Trophoblast cell (in vitro differentiated cells and primary cell): Measurements from ENCODE around the gene RNF180.

ENCODE experiments used
- DNase-seq, 2 donors: peaks; one replicate each; pipeline ENCODE4 v3.0.0-alpha.2; 2016
- H2AFZ ChIP-seq: 2 replicates; pipeline ENCODE4 v1.6.1; 2013; ENCODE audit warnings: low read length, moderate library complexity, mild to moderate bottlenecking; ENCODE audit not compliant: insufficient read depth, poor library complexity
- H2AK5ac ChIP-seq: 2 replicates; pipeline ENCODE4 v1.6.1; 2013; ENCODE audit warnings: mild to moderate bottlenecking, low read length
- H2BK120ac ChIP-seq: 2 replicates; pipeline ENCODE4 v1.6.1; 2013; ENCODE audit warnings: low read length, mild to moderate bottlenecking, moderate library complexity; ENCODE audit not compliant: insufficient read depth, poor library complexity
- H2BK12ac ChIP-seq: 2 replicates; pipeline ENCODE4 v1.6.1; 2013; ENCODE audit warnings: mild to moderate bottlenecking, low read length, moderate library complexity
- H2BK5ac ChIP-seq: 2 replicates; pipeline ENCODE4 v1.6.1; 2013; ENCODE audit warnings: low read length, low read depth, moderate library complexity, mild to moderate bottlenecking; ENCODE audit not compliant: poor library complexity
- H3K14ac ChIP-seq: 2 replicates; pipeline ENCODE4 v1.6.1; 2013; ENCODE audit warnings: mild to moderate bottlenecking, low read length
- H3K18ac ChIP-seq: 2 replicates; pipeline ENCODE4 v1.6.1; 2013; ENCODE audit warnings: mild to moderate bottlenecking, low read length
- H3K23ac ChIP-seq: 2 replicates; pipeline ENCODE4 v1.6.1; 2013; ENCODE audit warnings: low read length
- H3K27ac ChIP-seq: 2 replicates; pipeline ENCODE4 v1.5.1; 2013; ENCODE audit warnings: low read depth, mild to moderate bottlenecking, inconsistent platforms, low read length, moderate library complexity
- H3K27me3 ChIP-seq: 2 replicates; pipeline ENCODE4 v1.6.1; 2013; ENCODE audit warnings: inconsistent platforms, mild to moderate bottlenecking, low read length, moderate library complexity; ENCODE audit not compliant: insufficient read depth
- H3K36me3 ChIP-seq, 2 experiments: 1 replicate in 1 of 2; 2 replicates in 1 of 2; pipeline ENCODE4 v1.6.1; 2013; ENCODE audit warnings: low read length in 2 of 2, mild to moderate bottlenecking in 2 of 2, moderate library complexity in 1 of 2; ENCODE audit not compliant: insufficient read depth in 2 of 2, control insufficient read depth in 1 of 2
- H3K4ac ChIP-seq: 2 replicates; pipeline ENCODE4 v1.6.1; 2013; ENCODE audit warnings: low read depth, mild to moderate bottlenecking, low read length, moderate library complexity
- H3K4me1 ChIP-seq, 2 experiments: 1 replicate in 1 of 2; 2 replicates in 1 of 2; pipeline ENCODE4 v1.6.1; 2013; ENCODE audit warnings: low read length in 2 of 2, mild to moderate bottlenecking in 2 of 2, moderate library complexity in 1 of 2; ENCODE audit not compliant: insufficient read depth in 2 of 2, control insufficient read depth in 1 of 2
- H3K4me2 ChIP-seq: 2 replicates; pipeline ENCODE4 v1.6.1; 2013; ENCODE audit warnings: inconsistent platforms, mild to moderate bottlenecking, low read length, moderate library complexity
- H3K4me3 ChIP-seq: 2 replicates; pipeline ENCODE4 v1.5.1; 2013; ENCODE audit warnings: mild to moderate bottlenecking, low read depth, low read length, inconsistent platforms
- H3K79me1 ChIP-seq: one replicate; pipeline ENCODE4 v1.6.1; 2013; ENCODE audit warnings: low read length
- H3K79me2 ChIP-seq: 2 replicates; pipeline ENCODE4 v1.6.1; 2013; ENCODE audit warnings: low read length, mild to moderate bottlenecking; ENCODE audit not compliant: control insufficient read depth, insufficient read depth, poor library complexity
- H3K9ac ChIP-seq: 2 replicates; pipeline ENCODE4 v1.6.1; 2013; ENCODE audit warnings: mild to moderate bottlenecking, low read length
- H3K9me3 ChIP-seq: 2 replicates; pipeline ENCODE4 v1.6.1; 2013; ENCODE audit warnings: low read depth, mild to moderate bottlenecking, control low read depth, inconsistent platforms, low read length; ENCODE audit not compliant: insufficient read depth
- H4K12ac ChIP-seq: 2 replicates; pipeline ENCODE4 v1.6.1; 2013; ENCODE audit warnings: low read depth, mild to moderate bottlenecking, low read length, moderate library complexity
- H4K8ac ChIP-seq: 2 replicates; pipeline ENCODE4 v1.6.1; 2013; ENCODE audit warnings: low read depth, mild to moderate bottlenecking, low read length, moderate library complexity
- H4K91ac ChIP-seq: one replicate; pipeline ENCODE4 v1.6.1; 2013; ENCODE audit warnings: low read depth, mild to moderate bottlenecking, low read length, moderate library complexity
- WGBS: extraction: QIAGEN DNeasy Blood & Tissue Kit; methylation state at CpG from one replicate; pipeline ENCODE4 v1.1.7; 2013; ENCODE audit warnings: missing lambda C conversion rate; ENCODE audit not compliant: insufficient read length, insufficient coverage; ENCODE audit errors: extremely low coverage; 5-methylcytosine and 5-hydroxymethylcytosine counted together

Gene RNF180

DNA sequence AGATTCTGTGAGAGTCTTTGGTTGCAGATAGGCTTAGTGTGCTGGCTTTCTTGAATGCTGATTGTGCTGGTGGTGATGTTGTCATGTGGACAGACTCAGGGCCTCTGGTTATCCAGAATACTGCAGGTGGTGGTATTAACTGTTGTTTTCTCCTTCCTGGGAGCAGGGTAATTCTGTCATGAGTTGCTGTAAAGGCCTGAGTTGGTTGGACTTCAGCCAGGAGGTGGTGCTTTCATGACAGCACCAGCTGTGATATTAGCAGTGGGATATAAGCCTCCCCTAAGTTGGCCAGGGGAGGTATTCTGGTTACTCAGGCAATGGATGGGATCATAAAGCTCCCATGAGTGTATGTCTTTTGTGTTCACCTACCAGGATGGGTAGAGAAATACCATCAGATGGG, 16.4 kb upstream of the RNF180 start:
- Histone ChIP-seq H3K4ac (no peak overlapping the region), H3K79me2 (no peaks in the 10 kb centered on the region), H4K12ac (no peak overlapping the region), H3K4me2 (no peak overlapping the region), H3K23ac (no peak overlapping the region), H2AK5ac (no peak overlapping the region), H2AFZ (no peak overlapping the region), H3K4me1 (no peaks in the 10 kb centered on the region), H3K4me3 (no peak overlapping the region), H2BK5ac (no peak overlapping the region), H3K27ac (no peak overlapping the region), H2BK120ac (no peak overlapping the region), H3K79me1 (no peaks in the 10 kb centered on the region), H3K27me3 (no peaks in the 10 kb centered on the region), H4K91ac (no peak overlapping the region), H3K9me3 (peaks cover 3% of the 10 kb centered on the region), H3K36me3 (no peaks in the 10 kb centered on the region), H3K9ac (no peak overlapping the region), H2BK12ac (no peak overlapping the region), H4K8ac (no peak overlapping the region), H3K18ac (no peak overlapping the region), H3K14ac (no peak overlapping the region)
- no peak for DNase-seq

DNA sequence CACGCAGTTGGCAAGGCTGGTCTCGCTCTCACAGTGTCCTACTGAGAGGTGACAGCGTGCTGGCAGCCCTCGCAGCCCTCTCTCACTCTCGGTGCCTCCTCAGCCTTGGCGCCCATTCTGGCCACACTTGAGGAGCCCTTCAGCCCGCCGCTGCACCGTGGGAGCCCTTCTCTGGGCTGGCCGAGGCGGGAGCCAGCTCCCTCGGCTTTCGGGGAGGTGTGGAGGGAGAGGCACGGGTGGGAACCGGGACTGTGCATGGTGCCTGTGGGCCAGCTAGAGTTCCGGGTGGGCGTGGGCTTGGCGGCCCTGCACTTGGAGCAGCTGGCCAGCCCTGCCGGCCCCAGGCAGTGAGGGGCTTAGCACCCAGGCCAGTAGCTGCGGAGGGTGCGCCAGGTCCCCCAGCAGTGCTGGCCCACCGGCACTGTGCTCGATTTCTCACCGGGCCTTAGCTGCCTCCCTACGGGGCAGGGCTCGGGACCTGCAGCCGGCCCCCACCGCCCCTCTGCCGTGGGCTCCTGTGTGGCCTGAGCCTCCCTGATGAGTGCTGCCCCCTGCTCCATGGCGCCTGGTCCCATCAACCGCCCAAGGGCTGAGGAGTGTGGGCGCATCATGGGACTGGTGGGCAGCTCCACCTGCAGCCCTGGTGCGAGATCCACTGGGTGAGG, 15.7 kb upstream of the RNF180 start:
- no peak overlapping the region for H4K12ac ChIP-seq
- no peak overlapping the region for H2BK120ac ChIP-seq
- H3K4ac ChIP-seq, result no peak overlapping the region
- no CpG with 5 or more reads among the region's 33 CpGs for WGBS
- peaks cover 3% of the 10 kb centered on the region for H3K9me3 ChIP-seq
- H3K27me3 ChIP-seq, result no peaks in the 10 kb centered on the region
- no peak overlapping the region for H3K27ac ChIP-seq
- H3K36me3 ChIP-seq, result no peaks in the 10 kb centered on the region
- H2BK5ac ChIP-seq, result no peak overlapping the region
- no peak overlapping the region for H3K23ac ChIP-seq
- H3K14ac ChIP-seq, result no peak overlapping the region
- no peak overlapping the region for H2AFZ ChIP-seq
- no peak overlapping the region for H3K18ac ChIP-seq
- H3K79me1 ChIP-seq, result no peaks in the 10 kb centered on the region
- H3K4me1 ChIP-seq, result no peaks in the 10 kb centered on the region
- no peak overlapping the region for H4K91ac ChIP-seq
- H2AK5ac ChIP-seq, result no peak overlapping the region
- no peak for DNase-seq
- no peak overlapping the region for H4K8ac ChIP-seq
- no peak overlapping the region for H3K4me3 ChIP-seq
- H3K79me2 ChIP-seq, result no peaks in the 10 kb centered on the region
- no peak overlapping the region for H2BK12ac ChIP-seq
- no peak overlapping the region for H3K9ac ChIP-seq
- no peak overlapping the region for H3K4me2 ChIP-seq

DNA sequence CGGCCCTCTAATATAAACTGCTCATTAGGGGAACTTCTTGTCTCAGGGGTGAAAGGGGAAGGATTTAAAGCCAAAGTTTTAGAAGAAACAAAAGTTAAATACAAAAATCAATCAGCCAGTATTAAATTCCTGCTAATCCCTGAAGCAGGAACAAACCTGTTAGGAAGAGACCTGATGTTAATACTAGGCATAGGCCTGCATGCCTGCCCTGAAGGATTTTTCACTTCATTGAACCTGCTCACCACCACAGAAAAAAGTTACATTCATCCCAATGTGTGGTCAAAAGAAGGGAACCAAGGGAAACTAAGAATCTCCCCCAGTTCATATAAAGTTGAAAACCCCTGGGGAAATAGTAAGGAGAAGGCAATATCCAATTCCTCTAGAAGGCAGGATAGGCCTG, 9.4 kb upstream of the RNF180 start:
- Histone ChIP-seq H3K27ac (no peak overlapping the region), H3K4me3 (no peak overlapping the region), H3K9ac (no peak overlapping the region), H3K27me3 (no peaks in the 10 kb centered on the region), H3K79me2 (no peaks in the 10 kb centered on the region), H3K18ac (no peak overlapping the region), H3K36me3 (no peaks in the 10 kb centered on the region), H3K14ac (no peak overlapping the region), H2BK5ac (no peak overlapping the region), H2BK120ac (no peak overlapping the region), H3K4ac (no peak overlapping the region), H4K8ac (no peak overlapping the region), H4K12ac (no peak overlapping the region), H2AK5ac (no peak overlapping the region), H4K91ac (no peak overlapping the region), H3K4me1 (no peaks in the 10 kb centered on the region), H3K23ac (no peak overlapping the region), H3K9me3 (peaks cover 2% of the 10 kb centered on the region), H2AFZ (no peak overlapping the region), H3K4me2 (no peak overlapping the region), H2BK12ac (no peak overlapping the region), H3K79me1 (no peaks in the 10 kb centered on the region)
- WGBS, result no CpG with 5 or more reads among the region's 1 CpG
- no peak for DNase-seq

DNA sequence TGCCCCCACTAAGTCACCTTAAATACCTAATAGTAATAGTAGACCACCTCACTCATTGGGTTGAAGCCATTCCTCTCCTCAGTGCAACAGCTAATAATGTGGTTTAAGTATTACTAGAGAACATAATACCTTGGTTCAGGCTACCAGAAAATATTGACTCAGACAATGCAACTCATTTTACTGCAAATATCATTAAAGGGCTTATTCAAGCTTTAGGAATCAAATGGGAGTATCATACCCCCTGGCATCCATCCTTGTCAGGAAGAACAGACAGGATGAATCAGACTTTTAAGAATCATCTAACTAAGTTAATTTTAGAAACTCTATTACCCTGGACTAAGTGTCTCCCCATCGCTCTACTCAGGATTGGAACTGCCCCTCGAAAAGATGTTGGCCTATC, 6.8 kb upstream of the RNF180 start:
- Histone ChIP-seq H3K27ac (no peak overlapping the region), H3K4me1 (no peaks in the 10 kb centered on the region), H2BK120ac (no peak overlapping the region), H3K9ac (no peak overlapping the region), H4K91ac (no peak overlapping the region), H3K23ac (no peak overlapping the region), H3K9me3 (peaks cover 2% of the 10 kb centered on the region), H2BK5ac (no peak overlapping the region), H3K79me1 (no peaks in the 10 kb centered on the region), H2BK12ac (no peak overlapping the region), H3K14ac (no peak overlapping the region), H2AFZ (no peak overlapping the region), H3K79me2 (no peaks in the 10 kb centered on the region), H4K12ac (no peak overlapping the region), H3K18ac (no peak overlapping the region), H3K4me2 (no peak overlapping the region), H3K36me3 (no peaks in the 10 kb centered on the region), H3K4me3 (no peak overlapping the region), H3K4ac (no peak overlapping the region), H2AK5ac (no peak overlapping the region), H3K27me3 (no peaks in the 10 kb centered on the region), H4K8ac (no peak overlapping the region)
- no peak for DNase-seq
- WGBS, result no CpG with 5 or more reads among the region's 2 CpGs
